DND-41 (cell line): ENCODE data around the gene PDE6B.

ENCODE experiments used
- ATAC-seq: fragments of 200-7000 bp; cut with Tn5 transposase; 3 replicates; pipeline ENCODE4 v1.9.1; 2021; ENCODE audit warnings: low read depth; ENCODE audit not compliant: insufficient read depth
- DNase-seq: peaks from one replicate; pipeline ENCODE4 v3.0.0-alpha.2; 2020
- H2AFZ ChIP-seq: 2 replicates; pipeline ENCODE4 v1.6.0; 2012; ENCODE audit warnings: low read depth, low read length
- H3K27ac ChIP-seq: 2 replicates; pipeline ENCODE4 v1.5.1; 2012; ENCODE audit warnings: low read length, inconsistent platforms
- H3K27me3 ChIP-seq: fragments of 200-600 bp; sonication (generic); 2 replicates; pipeline ENCODE4 v1.6.0; 2012; ENCODE audit warnings: low read length, mild to moderate bottlenecking, inconsistent platforms; ENCODE audit not compliant: insufficient read depth, poor library complexity
- H3K36me3 ChIP-seq: 2 replicates; pipeline ENCODE4 v1.5.1; 2012; ENCODE audit warnings: low read length, inconsistent platforms; ENCODE audit not compliant: insufficient read depth
- H3K4me1 ChIP-seq: 2 replicates; pipeline ENCODE4 v1.5.1; 2012; ENCODE audit warnings: mild to moderate bottlenecking, low read length; ENCODE audit not compliant: insufficient read depth
- H3K4me2 ChIP-seq: 2 replicates; pipeline ENCODE4 v1.6.0; 2012; ENCODE audit warnings: mild to moderate bottlenecking, moderate library complexity, low read length, inconsistent platforms; ENCODE audit not compliant: insufficient read depth
- H3K4me3 ChIP-seq, 2 experiments: fragments of 200-600 bp in 1 of 2; shearing (Covaris generic) in 1 of 2; 2 replicates each; pipeline ENCODE4 v1.5.1; 2012 to 2016; ENCODE audit warnings: inconsistent platforms in 2 of 2, low read length in 2 of 2, mild to moderate bottlenecking in 2 of 2, low read depth in 1 of 2, moderate library complexity in 1 of 2
- H3K79me2 ChIP-seq: 2 replicates; pipeline ENCODE4 v1.6.0; 2012; ENCODE audit warnings: low read length, inconsistent platforms; ENCODE audit not compliant: insufficient read depth
- H3K9ac ChIP-seq: 2 replicates; pipeline ENCODE4 v1.6.0; 2012; ENCODE audit warnings: low read depth, mild to moderate bottlenecking, inconsistent platforms, low read length, moderate library complexity
- H3K9me3 ChIP-seq: 2 replicates; pipeline ENCODE4 v1.5.1; 2012; ENCODE audit warnings: low read length, moderate library complexity, mild to moderate bottlenecking, inconsistent platforms; ENCODE audit not compliant: insufficient read depth, severe bottlenecking
- H4K20me1 ChIP-seq: 2 replicates; pipeline ENCODE4 v1.6.0; 2012; ENCODE audit warnings: low read length; ENCODE audit not compliant: insufficient read depth
- EZH2 ChIP-seq: IDR thresholded peaks from 3 replicates; pipeline ENCODE4 v1.6.1; 2012; ENCODE audit warnings: borderline replicate concordance, low read depth, mild to moderate bottlenecking, moderate library complexity, low read length, inconsistent platforms; ENCODE audit not compliant: severe bottlenecking
- TF ChIP-seq, protein P1 (sequence below): IDR thresholded peaks from 2 replicates; pipeline ENCODE4 v1.5.1; 2012; ENCODE audit warnings: borderline replicate concordance, low read length, moderate library complexity, mild to moderate bottlenecking; ENCODE audit not compliant: poor library complexity, severe bottlenecking; ENCODE audit errors: extremely low read depth

Gene PDE6B

DNA sequence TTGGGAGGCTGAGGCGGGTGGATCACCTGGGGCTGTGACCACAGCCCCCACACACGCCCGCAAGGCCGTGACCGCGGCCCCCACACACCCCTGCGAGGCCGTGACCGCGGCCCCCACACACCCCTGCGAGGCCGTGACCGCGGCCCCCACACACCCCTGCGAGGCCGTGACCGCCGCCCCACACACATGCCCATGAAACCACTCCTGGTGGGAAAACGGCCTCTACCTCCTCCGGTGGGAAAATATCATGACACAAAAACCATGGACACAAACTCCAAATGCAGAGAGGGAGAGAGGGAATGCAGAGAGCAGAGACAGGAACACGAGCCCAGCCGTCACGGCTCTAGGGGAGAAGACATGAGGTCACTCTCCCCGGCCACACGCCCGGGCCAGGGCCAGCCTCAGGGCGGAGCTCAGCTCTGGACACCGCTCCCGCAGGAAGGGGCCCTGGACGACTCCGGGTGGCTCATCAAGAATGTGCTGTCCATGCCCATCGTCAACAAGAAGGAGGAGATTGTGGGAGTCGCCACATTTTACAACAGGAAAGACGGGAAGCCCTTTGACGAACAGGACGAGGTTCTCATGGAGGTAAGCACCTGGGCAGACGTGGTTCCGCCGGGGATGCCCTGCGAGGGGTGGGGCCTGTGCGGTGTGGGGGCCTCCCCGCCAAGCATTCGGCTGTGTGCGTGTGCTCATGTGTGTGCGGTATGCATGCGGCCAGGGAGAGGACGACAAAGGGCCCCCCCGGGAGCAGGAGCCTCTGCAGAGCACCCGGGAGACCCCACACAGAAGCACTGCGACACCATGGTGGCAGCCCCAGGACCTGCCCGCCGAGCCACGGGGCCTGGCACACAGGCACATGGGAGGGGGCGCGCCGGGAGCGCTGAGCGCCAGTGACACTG lies 31.3 kb downstream of the PDE6B start:
- TF ChIP-seq, protein P1, sequence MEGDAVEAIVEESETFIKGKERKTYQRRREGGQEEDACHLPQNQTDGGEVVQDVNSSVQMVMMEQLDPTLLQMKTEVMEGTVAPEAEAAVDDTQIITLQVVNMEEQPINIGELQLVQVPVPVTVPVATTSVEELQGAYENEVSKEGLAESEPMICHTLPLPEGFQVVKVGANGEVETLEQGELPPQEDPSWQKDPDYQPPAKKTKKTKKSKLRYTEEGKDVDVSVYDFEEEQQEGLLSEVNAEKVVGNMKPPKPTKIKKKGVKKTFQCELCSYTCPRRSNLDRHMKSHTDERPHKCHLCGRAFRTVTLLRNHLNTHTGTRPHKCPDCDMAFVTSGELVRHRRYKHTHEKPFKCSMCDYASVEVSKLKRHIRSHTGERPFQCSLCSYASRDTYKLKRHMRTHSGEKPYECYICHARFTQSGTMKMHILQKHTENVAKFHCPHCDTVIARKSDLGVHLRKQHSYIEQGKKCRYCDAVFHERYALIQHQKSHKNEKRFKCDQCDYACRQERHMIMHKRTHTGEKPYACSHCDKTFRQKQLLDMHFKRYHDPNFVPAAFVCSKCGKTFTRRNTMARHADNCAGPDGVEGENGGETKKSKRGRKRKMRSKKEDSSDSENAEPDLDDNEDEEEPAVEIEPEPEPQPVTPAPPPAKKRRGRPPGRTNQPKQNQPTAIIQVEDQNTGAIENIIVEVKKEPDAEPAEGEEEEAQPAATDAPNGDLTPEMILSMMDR, result no peak
- TF ChIP-seq EZH2, result no peak
- Histone ChIP-seq H2AFZ (no peak overlapping the region), H3K79me2 (no peaks in the 10 kb centered on the region; the same call in 1 of the 2 replicates), H3K9me3 (no peaks in the 10 kb centered on the region), H3K36me3 (peaks cover 18% of the 10 kb centered on the region), H3K9ac (no peak overlapping the region), H3K27me3 (no peaks in the 10 kb centered on the region), H4K20me1 (peaks cover 9% of the 10 kb centered on the region), H3K4me2 (no peak overlapping the region), H3K4me3 (no peak overlapping the region), H3K4me1 (peaks cover 2% of the 10 kb centered on the region), H3K27ac (no peak overlapping the region)
- peak; percentile 15; the same call in 1 of the 3 replicates for ATAC-seq
- DNase-seq, result no peak

DNA sequence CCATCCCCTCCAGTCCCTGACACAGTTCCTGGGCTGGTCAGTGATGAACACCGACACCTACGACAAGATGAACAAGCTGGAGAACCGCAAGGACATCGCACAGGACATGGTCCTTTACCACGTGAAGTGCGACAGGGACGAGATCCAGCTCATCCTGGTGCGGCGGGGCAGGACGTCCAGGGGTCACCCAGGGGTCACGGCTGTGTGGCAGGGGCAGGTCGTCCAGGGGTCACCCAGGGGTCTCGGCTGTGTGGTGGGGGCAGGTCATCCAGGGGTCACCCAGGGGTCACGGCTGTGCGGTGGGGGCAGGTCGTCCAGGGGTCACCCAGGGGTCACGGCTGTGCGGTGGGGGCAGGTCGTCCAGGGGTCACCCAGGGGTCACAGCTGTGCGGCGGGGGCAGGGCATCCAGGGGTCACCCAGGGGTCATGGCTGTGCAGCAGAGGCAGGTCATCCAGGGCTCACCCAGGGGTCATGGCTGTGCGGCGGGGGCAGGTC lies 32.0 kb downstream of the PDE6B start:
- TF ChIP-seq, protein P1, result no peak
- no peak for TF ChIP-seq EZH2
- Histone ChIP-seq H3K79me2 (peaks cover 1% of the 10 kb centered on the region), H3K9me3 (no peaks in the 10 kb centered on the region), H3K4me3 (no peak overlapping the region), H3K4me2 (no peak overlapping the region), H3K9ac (no peak overlapping the region), H2AFZ (no peak overlapping the region), H3K27me3 (no peaks in the 10 kb centered on the region), H4K20me1 (peaks cover 9% of the 10 kb centered on the region), H3K27ac (no peak overlapping the region), H3K36me3 (peaks cover 25% of the 10 kb centered on the region), H3K4me1 (peaks cover 9% of the 10 kb centered on the region)
- ATAC-seq (no peak), DNase-seq (no peak)

DNA sequence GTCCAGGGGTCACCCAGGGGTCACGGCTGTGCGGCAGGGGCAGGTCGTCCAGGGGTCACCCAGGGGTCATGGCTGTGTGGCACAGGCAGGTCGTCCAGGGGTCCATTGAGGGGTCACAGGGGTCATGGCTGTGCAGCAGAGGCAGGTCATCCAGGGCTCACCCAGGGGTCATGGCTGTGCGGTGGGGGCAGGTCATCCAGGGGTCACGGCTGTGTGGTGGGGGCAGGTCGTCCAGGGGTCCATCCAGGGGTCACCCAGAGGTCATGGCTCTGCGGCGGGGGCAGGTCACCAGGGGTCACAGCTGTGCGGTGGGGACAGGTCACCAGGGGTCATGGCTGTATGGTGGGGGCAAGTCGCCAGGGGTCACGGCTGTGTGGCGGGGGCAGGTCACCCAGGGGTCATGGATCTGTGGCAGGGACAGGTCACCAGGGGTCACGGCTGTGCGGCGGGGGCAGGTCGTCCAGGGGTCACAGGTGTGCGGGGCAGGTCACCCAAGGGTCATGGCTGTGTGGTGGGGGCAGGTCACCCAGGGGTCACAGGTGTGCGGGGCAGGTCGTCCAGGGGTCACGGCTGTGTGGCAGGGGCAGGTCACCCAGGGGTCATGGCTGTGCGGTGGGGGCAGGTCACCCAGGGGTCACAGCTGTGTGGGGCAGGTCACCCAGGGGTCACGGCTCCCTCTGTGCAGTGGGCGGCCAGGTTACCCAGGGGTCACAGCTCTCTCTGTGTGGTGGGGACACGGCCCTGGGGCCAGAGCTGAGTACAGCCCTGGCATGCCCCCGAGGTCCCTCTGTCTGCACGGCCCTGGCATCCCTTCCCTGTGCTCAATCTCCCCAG lies 32.7 kb downstream of the PDE6B start:
- Histone ChIP-seq H3K4me1 (peaks cover 15% of the 10 kb centered on the region), H3K4me3 (no peak overlapping the region), H3K79me2 (peaks cover 7% of the 10 kb centered on the region), H3K27me3 (no peaks in the 10 kb centered on the region), H2AFZ (no peak overlapping the region), H3K27ac (no peak overlapping the region), H4K20me1 (peaks cover 9% of the 10 kb centered on the region), H3K36me3 (peaks cover 27% of the 10 kb centered on the region), H3K9me3 (no peaks in the 10 kb centered on the region), H3K4me2 (no peak overlapping the region), H3K9ac (no peak overlapping the region)
- ATAC-seq, result no peak
- DNase-seq, result no peak
- TF ChIP-seq, protein P1, result no peak
- no peak for TF ChIP-seq EZH2
